ENCODE measurements around the gene RAB11A. TPM values are rescaled to one million over a fixed set of nuclear protein-coding genes. Genes with fewer than 3 reads are reported as not detected.

Gene RAB11A
- total RNA-seq, 1 donor from 2014 or later: 214 TPM

GRCh38 chr15:65896236-65896635, 26.9 kb downstream of the RAB11A start:
- no peaks in the 10 kb centered on the region for H3K4me1 Mint-ChIP-seq
- no peak overlapping the region for H3K4me3 Mint-ChIP-seq
- no peaks in the 10 kb centered on the region for H3K27me3 Mint-ChIP-seq (ENCODE audit: low read depth)
- no peak for TF ChIP-seq CTCF (conservative IDR thresholded peaks at IDR 0.05)
- H3K27ac Mint-ChIP-seq (ENCODE audit: unreplicated experiment): no peak overlapping the region
- no peaks in the 10 kb centered on the region for H3K36me3 Mint-ChIP-seq (ENCODE audit: low read depth)
- no peak for DNase-seq (ENCODE audit: low read depth, low spot score)
- no peaks in the 10 kb centered on the region for H3K9me3 Mint-ChIP-seq

GRCh38 chr15:65900488-65900887, 31.2 kb downstream of the RAB11A start:
- Mint-ChIP-seq H3K9me3 (no peaks in the 10 kb centered on the region), H3K36me3 (ENCODE audit: low read depth) (peaks cover 3% of the 10 kb centered on the region), H3K27ac (ENCODE audit: unreplicated experiment) (no peak overlapping the region), H3K4me1 (peaks cover 10% of the 10 kb centered on the region), H3K4me3 (no peak overlapping the region), H3K27me3 (ENCODE audit: low read depth) (no peaks in the 10 kb centered on the region)
- no peak for DNase-seq (ENCODE audit: low read depth, low spot score)
- no peak for TF ChIP-seq CTCF (conservative IDR thresholded peaks at IDR 0.05)

- Mint-ChIP-seq H3K4me1 (peaks cover 10% of the 10 kb centered on the region), H3K27ac (ENCODE audit: unreplicated experiment) (no peak overlapping the region), H3K9me3 (no peaks in the 10 kb centered on the region), H3K36me3 (ENCODE audit: low read depth) (peaks cover 3% of the 10 kb centered on the region), H3K4me3 (no peak overlapping the region), H3K27me3 (ENCODE audit: low read depth) (no peaks in the 10 kb centered on the region)
- no peak for DNase-seq (ENCODE audit: low read depth, low spot score)
- TF ChIP-seq CTCF (conservative IDR thresholded peaks at IDR 0.05): no peak
These were observed 32.0 kb downstream of the RAB11A start for GRCh38 chr15:65901336-65901735.

GRCh38 chr15:65901836-65902235, 32.5 kb downstream of the RAB11A start:
- Mint-ChIP-seq H3K27me3 (ENCODE audit: low read depth) (no peaks in the 10 kb centered on the region), H3K9me3 (no peaks in the 10 kb centered on the region), H3K27ac (ENCODE audit: unreplicated experiment) (no peak overlapping the region), H3K4me1 (peaks cover 10% of the 10 kb centered on the region), H3K4me3 (no peak overlapping the region), H3K36me3 (ENCODE audit: low read depth) (peaks cover 3% of the 10 kb centered on the region)
- no peak for TF ChIP-seq CTCF (conservative IDR thresholded peaks at IDR 0.05)
- DNase-seq (ENCODE audit: low read depth, low spot score): no peak

- Mint-ChIP-seq H3K4me1 (peaks cover 10% of the 10 kb centered on the region), H3K36me3 (ENCODE audit: low read depth) (peaks cover 3% of the 10 kb centered on the region), H3K4me3 (no peak overlapping the region), H3K27ac (ENCODE audit: unreplicated experiment) (no peak overlapping the region), H3K27me3 (ENCODE audit: low read depth) (no peaks in the 10 kb centered on the region), H3K9me3 (no peaks in the 10 kb centered on the region)
- no peak for TF ChIP-seq CTCF (conservative IDR thresholded peaks at IDR 0.05)
- no peak for DNase-seq (ENCODE audit: low read depth, low spot score)
These were observed 33.1 kb downstream of the RAB11A start for GRCh38 chr15:65902373-65902772.
